GM18867 (cell line): ENCODE measurements around the gene PDE6B.
A peak's percentile ranks its signal among the peaks of the same experiment; 100 is the strongest.

ENCODE experiments used
- ATAC-seq: cut with Tn5 transposase; IDR thresholded peaks from one replicate; pipeline ENCODE4 v1.9.1; 2021; ENCODE audit warnings: mild to moderate bottlenecking, moderate library complexity; ENCODE audit not compliant: unreplicated experiment

PDE6B gene

GRCh38 chr4:655464-656151 is 30.2 kb downstream of the PDE6B start:
- ATAC-seq: no peak

GRCh38 chr4:656436-657337 is 31.3 kb downstream of the PDE6B start:
- ATAC-seq: no peak

GRCh38 chr4:657338-657833 is 32.0 kb downstream of the PDE6B start:
- no peak for ATAC-seq

GRCh38 chr4:657834-658667 is 32.7 kb downstream of the PDE6B start:
- ATAC-seq: no peak

GRCh38 chr4:658681-659667 is 33.6 kb downstream of the PDE6B start:
- no peak for ATAC-seq

GRCh38 chr4:659851-660250 is 34.5 kb downstream of the PDE6B start:
- ATAC-seq: no peak

GRCh38 chr4:660401-660800 is 35.0 kb downstream of the PDE6B start:
- no peak for ATAC-seq

GRCh38 chr4:661231-661630 is 35.9 kb downstream of the PDE6B start:
- no peak for ATAC-seq

- ATAC-seq: no peak
Observed at GRCh38 chr4:661881-662761, 36.7 kb downstream of the PDE6B start.

- ATAC-seq: no peak
Observed at GRCh38 chr4:663046-663437, 37.7 kb downstream of the PDE6B start.

- ATAC-seq: peak; percentile 38
Observed at GRCh38 chr4:663438-664428, 38.4 kb downstream of the PDE6B start.

- no peak for ATAC-seq
Observed at GRCh38 chr4:664713-665231, 39.4 kb downstream of the PDE6B start.

GRCh38 chr4:665381-665750 is 40.0 kb downstream of the PDE6B start:
- no peak for ATAC-seq

- no peak for ATAC-seq
Observed at GRCh38 chr4:665751-666435, 40.5 kb downstream of the PDE6B start.

GRCh38 chr4:666436-666810 is 41.0 kb downstream of the PDE6B start:
- ATAC-seq: no peak

- ATAC-seq: no peak
Observed at GRCh38 chr4:666822-667544, 41.6 kb downstream of the PDE6B start.
